ENCODE data around the gene PSIP1. TPM values are rescaled to one million over a fixed set of nuclear protein-coding genes. Genes with fewer than 3 reads are reported as not detected.

Gene PSIP1
- total RNA-seq, 1 donor from 2014 or later: 402 TPM

DNA sequence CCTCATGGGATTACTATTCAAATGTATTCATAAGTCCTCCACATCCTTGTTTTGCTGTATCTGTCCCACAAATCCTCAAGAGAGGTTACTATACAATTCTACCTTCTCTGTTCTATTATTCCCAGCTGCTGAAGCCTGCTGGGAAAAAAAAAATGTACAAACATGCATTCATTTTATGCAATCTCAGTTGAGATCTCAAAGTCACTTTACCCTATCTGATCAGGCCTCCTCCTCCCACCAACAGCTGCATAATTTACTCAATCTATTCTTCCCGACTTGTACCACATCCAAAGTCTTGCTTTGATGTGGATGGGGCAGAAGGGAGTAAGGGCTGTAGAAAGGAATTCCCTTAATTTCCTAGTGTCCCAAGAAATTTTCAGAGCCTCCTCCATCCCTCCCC is 28.6 kb downstream of the PSIP1 start:
- Histone ChIP-seq H3F3A (ENCODE audit: low read depth) (peaks cover 33% of the 10 kb centered on the region), H3K4me3 (no peak overlapping the region), H3K27ac (no peak overlapping the region), H3K36me3 (peaks cover 48% of the 10 kb centered on the region), H4K20me1 (ENCODE audit: low read depth) (peaks cover 30% of the 10 kb centered on the region), H3K4me2 (no peak overlapping the region), H3K79me2 (ENCODE audit: low read depth) (peaks cover 88% of the 10 kb centered on the region), H3K9ac (no peak overlapping the region), H3K4me1 (no peaks in the 10 kb centered on the region), H3K27me3 (no peaks in the 10 kb centered on the region), H2AFZ (replicated peaks) (no peak overlapping the region), H3K9me3 (ENCODE audit: low read depth) (no peaks in the 10 kb centered on the region)
- no peak for DNase-seq (ENCODE audit: low spot score)
- no peaks in the 10 kb centered on the region for H3K9me3 Mint-ChIP-seq
- no peak for TF ChIP-seq EZH2phosphoT487 (IDR thresholded peaks at IDR 0.05)
- TF ChIP-seq, protein P1, sequence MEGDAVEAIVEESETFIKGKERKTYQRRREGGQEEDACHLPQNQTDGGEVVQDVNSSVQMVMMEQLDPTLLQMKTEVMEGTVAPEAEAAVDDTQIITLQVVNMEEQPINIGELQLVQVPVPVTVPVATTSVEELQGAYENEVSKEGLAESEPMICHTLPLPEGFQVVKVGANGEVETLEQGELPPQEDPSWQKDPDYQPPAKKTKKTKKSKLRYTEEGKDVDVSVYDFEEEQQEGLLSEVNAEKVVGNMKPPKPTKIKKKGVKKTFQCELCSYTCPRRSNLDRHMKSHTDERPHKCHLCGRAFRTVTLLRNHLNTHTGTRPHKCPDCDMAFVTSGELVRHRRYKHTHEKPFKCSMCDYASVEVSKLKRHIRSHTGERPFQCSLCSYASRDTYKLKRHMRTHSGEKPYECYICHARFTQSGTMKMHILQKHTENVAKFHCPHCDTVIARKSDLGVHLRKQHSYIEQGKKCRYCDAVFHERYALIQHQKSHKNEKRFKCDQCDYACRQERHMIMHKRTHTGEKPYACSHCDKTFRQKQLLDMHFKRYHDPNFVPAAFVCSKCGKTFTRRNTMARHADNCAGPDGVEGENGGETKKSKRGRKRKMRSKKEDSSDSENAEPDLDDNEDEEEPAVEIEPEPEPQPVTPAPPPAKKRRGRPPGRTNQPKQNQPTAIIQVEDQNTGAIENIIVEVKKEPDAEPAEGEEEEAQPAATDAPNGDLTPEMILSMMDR (IDR thresholded peaks at IDR 0.05): no peak
- no peak for TF ChIP-seq EZH2 (IDR thresholded peaks at IDR 0.05)
- H3K27me3 Mint-ChIP-seq (ENCODE audit: insufficient read depth, low read depth): no peaks in the 10 kb centered on the region
- H3K36me3 Mint-ChIP-seq: peaks cover 24% of the 10 kb centered on the region
- no peak overlapping the region for H3K27ac Mint-ChIP-seq
- no peak overlapping the region for H3K4me3 Mint-ChIP-seq
- H3K4me1 Mint-ChIP-seq: no peaks in the 10 kb centered on the region

DNA sequence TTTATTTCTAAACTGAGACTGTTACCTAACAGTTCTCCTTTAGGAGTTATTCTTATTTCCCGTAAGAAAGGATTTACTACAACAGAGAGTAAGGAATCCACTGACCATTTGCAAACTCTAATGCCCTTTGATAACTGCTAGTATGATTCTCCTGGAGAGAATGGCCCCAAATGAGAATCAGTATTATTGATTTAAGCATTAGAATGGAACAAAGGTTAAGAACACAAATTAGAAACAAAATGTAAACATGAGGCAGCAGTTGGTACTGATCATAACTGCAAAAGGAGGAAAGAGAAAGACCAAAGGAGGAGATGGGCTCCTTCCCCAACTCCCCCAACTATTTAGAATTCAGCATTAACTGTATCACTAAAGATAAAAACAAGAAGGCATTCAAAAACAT is 30.7 kb downstream of the PSIP1 start:
- H3K9me3 Mint-ChIP-seq: no peaks in the 10 kb centered on the region
- H3K36me3 ChIP-seq: peaks cover 41% of the 10 kb centered on the region

DNA sequence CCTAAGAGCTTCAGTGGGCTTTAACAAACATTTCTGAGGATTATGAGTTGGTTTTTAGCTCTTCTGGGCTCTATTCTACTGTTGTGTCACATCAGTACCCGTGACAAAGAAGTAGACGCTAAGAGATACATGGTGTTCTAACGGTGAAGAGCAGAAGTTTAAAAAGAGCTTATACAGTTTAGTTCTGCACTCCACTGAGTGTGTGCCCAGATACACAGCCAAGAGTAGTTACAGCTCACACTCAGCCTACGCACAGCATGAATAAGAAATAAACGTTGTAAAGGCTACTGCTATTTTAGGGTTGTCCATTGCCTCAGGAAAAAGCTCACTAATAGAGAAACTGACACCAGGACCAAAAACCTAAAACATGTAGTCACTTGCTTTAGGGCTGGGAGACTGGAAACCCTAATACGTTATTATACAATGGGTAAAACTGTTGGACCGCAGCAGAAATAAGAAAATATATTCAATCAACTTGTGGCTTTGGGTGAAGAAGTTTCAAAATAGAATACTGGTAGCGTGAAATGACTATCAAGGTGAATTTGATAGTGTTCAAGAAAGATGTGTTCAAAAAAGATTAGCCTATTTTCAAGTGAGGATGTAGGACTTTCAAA is 34.7 kb downstream of the PSIP1 start:
- no peak overlapping the region for H2AFZ ChIP-seq (replicated peaks)
- no peak overlapping the region for H3K27ac Mint-ChIP-seq

More for the DNA sequence above, 30.7 kb downstream of the PSIP1 start:
- no peak overlapping the region for H2AFZ ChIP-seq (replicated peaks)
- H3K4me3 ChIP-seq: no peak overlapping the region
- no peaks in the 10 kb centered on the region for H3K4me1 Mint-ChIP-seq
- DNase-seq (ENCODE audit: low spot score): no peak
- no peaks in the 10 kb centered on the region for H3K9me3 ChIP-seq (ENCODE audit: low read depth)
- no peak overlapping the region for H3K4me3 Mint-ChIP-seq
- H3K4me2 ChIP-seq: no peak overlapping the region
- TF ChIP-seq, protein P1 (IDR thresholded peaks at IDR 0.05): no peak
- TF ChIP-seq EZH2 (IDR thresholded peaks at IDR 0.05) (no peak), EZH2phosphoT487 (IDR thresholded peaks at IDR 0.05) (no peak)
- no peak overlapping the region for H3K27ac ChIP-seq
- no peak overlapping the region for H3K27ac Mint-ChIP-seq
- peaks cover 78% of the 10 kb centered on the region for H3K79me2 ChIP-seq (ENCODE audit: low read depth)
- H3K4me1 ChIP-seq: no peaks in the 10 kb centered on the region
- H3K27me3 ChIP-seq: no peaks in the 10 kb centered on the region
- H4K20me1 ChIP-seq (ENCODE audit: low read depth): peaks cover 26% of the 10 kb centered on the region
- H3K27me3 Mint-ChIP-seq (ENCODE audit: insufficient read depth, low read depth): no peaks in the 10 kb centered on the region
- peaks cover 15% of the 10 kb centered on the region for H3K36me3 Mint-ChIP-seq
- no peak overlapping the region for H3K9ac ChIP-seq
- H3F3A ChIP-seq (ENCODE audit: low read depth): peaks cover 30% of the 10 kb centered on the region

More for the DNA sequence above, 34.7 kb downstream of the PSIP1 start:
- no peaks in the 10 kb centered on the region for H3K9me3 Mint-ChIP-seq
- Histone ChIP-seq H3K36me3 (peaks cover 62% of the 10 kb centered on the region), H3F3A (ENCODE audit: low read depth) (peaks cover 49% of the 10 kb centered on the region), H3K79me2 (ENCODE audit: low read depth) (peaks cover 47% of the 10 kb centered on the region), H3K4me2 (no peak overlapping the region), H3K4me1 (no peaks in the 10 kb centered on the region), H4K20me1 (ENCODE audit: low read depth) (peaks cover 15% of the 10 kb centered on the region), H3K9ac (no peak overlapping the region), H3K9me3 (ENCODE audit: low read depth) (no peaks in the 10 kb centered on the region), H3K27me3 (no peaks in the 10 kb centered on the region), H3K4me3 (no peak overlapping the region), H3K27ac (no peak overlapping the region)
- no peak for TF ChIP-seq EZH2phosphoT487 (IDR thresholded peaks at IDR 0.05)
- TF ChIP-seq EZH2 (IDR thresholded peaks at IDR 0.05): no peak
- TF ChIP-seq, protein P1 (IDR thresholded peaks at IDR 0.05): no peak
- no peak overlapping the region for H3K4me3 Mint-ChIP-seq
- no peaks in the 10 kb centered on the region for H3K27me3 Mint-ChIP-seq (ENCODE audit: insufficient read depth, low read depth)
- peaks cover 15% of the 10 kb centered on the region for H3K36me3 Mint-ChIP-seq
- no peaks in the 10 kb centered on the region for H3K4me1 Mint-ChIP-seq
- no peak for DNase-seq (ENCODE audit: low spot score)
